Measurements from ENCODE around the gene USP9X.

USP9X gene

DNA sequence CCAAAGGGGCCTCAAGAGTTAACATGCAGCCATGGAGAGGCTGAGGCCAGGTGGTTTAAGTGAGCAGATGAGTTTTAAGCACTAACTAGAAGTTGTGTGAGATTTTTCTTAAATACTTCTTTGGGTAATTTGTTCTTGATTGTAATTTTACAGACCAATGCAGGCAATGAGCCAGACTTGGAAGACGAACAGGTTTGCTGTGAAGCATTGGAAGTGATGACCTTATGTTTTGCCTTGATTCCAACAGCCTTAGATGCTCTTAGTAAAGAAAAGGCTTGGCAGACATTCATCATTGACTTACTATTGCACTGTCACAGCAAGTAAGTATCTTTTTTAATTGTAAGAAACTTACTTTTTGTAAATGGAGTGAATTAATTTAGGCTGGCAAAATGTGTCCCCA lies 103.9 kb downstream of the USP9X start:
- TF ChIP-seq NFIC (IDR thresholded peaks at IDR 0.05) (no peak), TAF1 (IDR thresholded peaks at IDR 0.05; ENCODE audit: low read depth) (no peak), TEAD4 (IDR thresholded peaks at IDR 0.05) (no peak)
- TF ChIP-seq, protein P1, sequence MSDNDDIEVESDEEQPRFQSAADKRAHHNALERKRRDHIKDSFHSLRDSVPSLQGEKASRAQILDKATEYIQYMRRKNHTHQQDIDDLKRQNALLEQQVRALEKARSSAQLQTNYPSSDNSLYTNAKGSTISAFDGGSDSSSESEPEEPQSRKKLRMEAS (IDR thresholded peaks at IDR 0.05) = no peak

- TF ChIP-seq, protein P2, sequence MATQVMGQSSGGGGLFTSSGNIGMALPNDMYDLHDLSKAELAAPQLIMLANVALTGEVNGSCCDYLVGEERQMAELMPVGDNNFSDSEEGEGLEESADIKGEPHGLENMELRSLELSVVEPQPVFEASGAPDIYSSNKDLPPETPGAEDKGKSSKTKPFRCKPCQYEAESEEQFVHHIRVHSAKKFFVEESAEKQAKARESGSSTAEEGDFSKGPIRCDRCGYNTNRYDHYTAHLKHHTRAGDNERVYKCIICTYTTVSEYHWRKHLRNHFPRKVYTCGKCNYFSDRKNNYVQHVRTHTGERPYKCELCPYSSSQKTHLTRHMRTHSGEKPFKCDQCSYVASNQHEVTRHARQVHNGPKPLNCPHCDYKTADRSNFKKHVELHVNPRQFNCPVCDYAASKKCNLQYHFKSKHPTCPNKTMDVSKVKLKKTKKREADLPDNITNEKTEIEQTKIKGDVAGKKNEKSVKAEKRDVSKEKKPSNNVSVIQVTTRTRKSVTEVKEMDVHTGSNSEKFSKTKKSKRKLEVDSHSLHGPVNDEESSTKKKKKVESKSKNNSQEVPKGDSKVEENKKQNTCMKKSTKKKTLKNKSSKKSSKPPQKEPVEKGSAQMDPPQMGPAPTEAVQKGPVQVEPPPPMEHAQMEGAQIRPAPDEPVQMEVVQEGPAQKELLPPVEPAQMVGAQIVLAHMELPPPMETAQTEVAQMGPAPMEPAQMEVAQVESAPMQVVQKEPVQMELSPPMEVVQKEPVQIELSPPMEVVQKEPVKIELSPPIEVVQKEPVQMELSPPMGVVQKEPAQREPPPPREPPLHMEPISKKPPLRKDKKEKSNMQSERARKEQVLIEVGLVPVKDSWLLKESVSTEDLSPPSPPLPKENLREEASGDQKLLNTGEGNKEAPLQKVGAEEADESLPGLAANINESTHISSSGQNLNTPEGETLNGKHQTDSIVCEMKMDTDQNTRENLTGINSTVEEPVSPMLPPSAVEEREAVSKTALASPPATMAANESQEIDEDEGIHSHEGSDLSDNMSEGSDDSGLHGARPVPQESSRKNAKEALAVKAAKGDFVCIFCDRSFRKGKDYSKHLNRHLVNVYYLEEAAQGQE (IDR thresholded peaks at IDR 0.05; ENCODE audit: low read depth) = no peak
- TF ChIP-seq TAF1 (IDR thresholded peaks at IDR 0.05; ENCODE audit: low read depth) (no peak), TCF12 (IDR thresholded peaks at IDR 0.05; ENCODE audit: low read depth) (no peak), CREB1 (IDR thresholded peaks at IDR 0.05; ENCODE audit: low read depth) (no peak), RAD21 (IDR thresholded peaks at IDR 0.05; ENCODE audit: low read depth) (no peak), USF1 (IDR thresholded peaks at IDR 0.05) (no peak), FOXM1 (IDR thresholded peaks at IDR 0.05; ENCODE audit: borderline replicate concordance, low read depth) (no peak), EGR1 (IDR thresholded peaks at IDR 0.05) (no peak), NFIC (IDR thresholded peaks at IDR 0.05) (no peak), ZBTB7A (IDR thresholded peaks at IDR 0.05; ENCODE audit: low read depth) (no peak), EP300 (IDR thresholded peaks at IDR 0.05; ENCODE audit: borderline replicate concordance) (no peak), TEAD4 (IDR thresholded peaks at IDR 0.05) (no peak), YY1 (IDR thresholded peaks at IDR 0.05; ENCODE audit: low read depth) (no peak)
Measured at GRCh38 chrX:41192880-41193279, 107.6 kb downstream of the USP9X start.

GRCh38 chrX:41198410-41198809 lies 113.2 kb downstream of the USP9X start:
- TF ChIP-seq TEAD4 (IDR thresholded peaks at IDR 0.05) (0 out of 2 replicates have a peak, but pooled peaks have one; percentile 19), FOXM1 (IDR thresholded peaks at IDR 0.05; ENCODE audit: borderline replicate concordance, low read depth) (no peak), ZBTB7A (IDR thresholded peaks at IDR 0.05; ENCODE audit: low read depth) (no peak), RAD21 (IDR thresholded peaks at IDR 0.05; ENCODE audit: low read depth) (no peak)
- TF ChIP-seq, protein P2 (IDR thresholded peaks at IDR 0.05; ENCODE audit: low read depth) = no peak

DNA sequence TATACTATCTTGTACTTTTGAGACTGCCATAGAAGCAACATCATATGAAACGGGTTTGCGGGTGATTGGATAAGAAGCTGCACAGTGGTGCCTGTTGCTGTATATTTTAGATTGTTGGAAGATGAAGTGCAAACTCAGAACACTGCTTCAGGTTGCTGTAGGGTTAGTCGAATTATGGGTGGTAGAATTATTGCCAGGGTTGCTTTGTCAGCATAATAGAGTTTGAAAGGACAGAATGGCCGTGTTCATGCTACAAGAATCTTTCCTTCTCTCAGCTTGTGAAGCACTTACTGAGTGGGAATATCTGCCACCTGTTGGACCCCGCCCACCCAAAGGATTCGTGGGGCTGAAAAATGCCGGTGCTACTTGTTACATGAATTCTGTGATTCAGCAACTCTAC lies 115.5 kb downstream of the USP9X start:
- TF ChIP-seq RAD21 (IDR thresholded peaks at IDR 0.05; ENCODE audit: low read depth) (no peak), CREB1 (IDR thresholded peaks at IDR 0.05; ENCODE audit: low read depth) (no peak), EP300 (IDR thresholded peaks at IDR 0.05; ENCODE audit: borderline replicate concordance) (no peak), ZBTB7A (IDR thresholded peaks at IDR 0.05; ENCODE audit: low read depth) (no peak), FOXM1 (IDR thresholded peaks at IDR 0.05; ENCODE audit: borderline replicate concordance, low read depth) (no peak), CEBPB (IDR thresholded peaks at IDR 0.05) (no peak), TEAD4 (IDR thresholded peaks at IDR 0.05) (no peak), TAF1 (IDR thresholded peaks at IDR 0.05; ENCODE audit: low read depth) (no peak), YY1 (IDR thresholded peaks at IDR 0.05; ENCODE audit: low read depth) (no peak)
- TF ChIP-seq, protein P2 (IDR thresholded peaks at IDR 0.05; ENCODE audit: low read depth) = no peak

DNA sequence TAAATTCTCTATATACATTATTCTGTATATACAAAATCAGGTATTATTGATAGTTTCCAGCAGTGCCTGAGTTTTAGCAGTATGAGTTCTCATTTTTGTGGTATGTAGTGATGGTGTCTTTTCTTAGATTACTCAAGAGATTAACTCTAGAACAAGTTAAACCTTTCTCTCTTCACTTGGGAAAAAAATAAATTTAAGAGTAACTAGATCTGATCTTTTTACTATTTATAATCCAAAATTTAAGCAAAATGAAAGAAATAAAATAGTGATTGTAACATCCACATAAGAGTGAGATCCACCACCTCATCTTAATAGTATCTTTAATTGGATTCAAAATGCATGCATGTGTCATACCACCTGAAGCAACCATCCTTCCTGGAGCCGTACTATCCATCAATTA lies 124.6 kb downstream of the USP9X start:
- TF ChIP-seq, protein P2 (IDR thresholded peaks at IDR 0.05; ENCODE audit: low read depth) = no peak
- TF ChIP-seq USF1 (IDR thresholded peaks at IDR 0.05) = no peak
- no peak for TF ChIP-seq RAD21 (IDR thresholded peaks at IDR 0.05; ENCODE audit: low read depth)
- TF ChIP-seq EP300 (IDR thresholded peaks at IDR 0.05; ENCODE audit: borderline replicate concordance) = no peak
- no peak for TF ChIP-seq ZBTB7A (IDR thresholded peaks at IDR 0.05; ENCODE audit: low read depth)
- no peak for TF ChIP-seq CEBPB (IDR thresholded peaks at IDR 0.05)
- TF ChIP-seq, protein P1 (IDR thresholded peaks at IDR 0.05) = no peak
- TF ChIP-seq TAF1 (IDR thresholded peaks at IDR 0.05; ENCODE audit: low read depth) = no peak
- no peak for TF ChIP-seq TCF12 (IDR thresholded peaks at IDR 0.05; ENCODE audit: low read depth)
- TF ChIP-seq FOXM1 (IDR thresholded peaks at IDR 0.05; ENCODE audit: borderline replicate concordance, low read depth) = no peak
- TF ChIP-seq CREB1 (IDR thresholded peaks at IDR 0.05; ENCODE audit: low read depth) = no peak
- no peak for TF ChIP-seq NFIC (IDR thresholded peaks at IDR 0.05)
- no peak for TF ChIP-seq YY1 (IDR thresholded peaks at IDR 0.05; ENCODE audit: low read depth)
- TF ChIP-seq EGR1 (IDR thresholded peaks at IDR 0.05) = no peak
- TF ChIP-seq TEAD4 (IDR thresholded peaks at IDR 0.05) = no peak

All from Ishikawa (cell line).